ENCODE results near the gene MRPL50.

The MRPL50 gene

GRCh38 chr9:101398068-101398929 is at the start of gene MRPL50, which contains the start of gene ZNF189:
MRPL50 (minus strand) TSS chr9:101398618; CDS start chr9:101398592, 26 bp downstream.
ZNF189 (plus strand) TSS chr9:101398851; CDS start chr9:101399157, 306 bp downstream.
- DNase-seq = peak; percentile 99

- DNase-seq = no peak
Observed at GRCh38 chr9:101446732-101447131, 48.3 kb upstream of the MRPL50 start.

GRCh38 chr9:101445353-101446029 is 47.1 kb upstream of the MRPL50 start:
- DNase-seq = no peak

- DNase-seq = peak; percentile 99
Observed at GRCh38 chr9:101443364-101443771, 45.0 kb upstream of the MRPL50 start.

- DNase-seq = no peak
Observed at GRCh38 chr9:101442736-101443135, 44.3 kb upstream of the MRPL50 start.

- DNase-seq = no peak
Observed at GRCh38 chr9:101442318-101442717, 43.9 kb upstream of the MRPL50 start.

GRCh38 chr9:101440714-101441230 is 42.4 kb upstream of the MRPL50 start:
- no peak for DNase-seq

- no peak for DNase-seq
Observed at GRCh38 chr9:101438523-101438922, 40.1 kb upstream of the MRPL50 start.

- no peak for DNase-seq
Observed at GRCh38 chr9:101437806-101438232, 39.4 kb upstream of the MRPL50 start.

GRCh38 chr9:101435601-101436079 is 37.2 kb upstream of the MRPL50 start, which contains the start of gene ALDOB:
ALDOB (minus strand) TSS chr9:101435774; CDS start chr9:101430887, 4,887 bp downstream.
- DNase-seq = no peak

GRCh38 chr9:101434998-101435397 is 36.6 kb upstream of the MRPL50 start:
- DNase-seq = no peak

GRCh38 chr9:101433229-101433628 is 34.8 kb upstream of the MRPL50 start:
- no peak for DNase-seq

GRCh38 chr9:101432740-101433139 is 34.3 kb upstream of the MRPL50 start:
- no peak for DNase-seq

- DNase-seq = no peak
Observed at GRCh38 chr9:101432171-101432570, 33.8 kb upstream of the MRPL50 start.

GRCh38 chr9:101429736-101430135 is 31.3 kb upstream of the MRPL50 start:
- no peak for DNase-seq

GRCh38 chr9:101428909-101429308 is 30.5 kb upstream of the MRPL50 start:
- DNase-seq = no peak

GRCh38 chr9:101427957-101428655 is 29.7 kb upstream of the MRPL50 start:
- DNase-seq = no peak

GRCh38 chr9:101427358-101427757 is 28.9 kb upstream of the MRPL50 start:
- no peak for DNase-seq

- no peak for DNase-seq
Observed at GRCh38 chr9:101421653-101422065, 23.2 kb upstream of the MRPL50 start.

GRCh38 chr9:101419863-101420262 is 21.4 kb upstream of the MRPL50 start:
- DNase-seq = no peak

- DNase-seq = no peak
Observed at GRCh38 chr9:101418518-101419430, 20.4 kb upstream of the MRPL50 start.

GRCh38 chr9:101417977-101418376 is 19.6 kb upstream of the MRPL50 start:
- no peak for DNase-seq
